Measurements from ENCODE around the gene FAS.

- TF ChIP-seq MAX (IDR thresholded peaks at IDR 0.05) (no peak), REST (IDR thresholded peaks at IDR 0.05; ENCODE audit: low read depth) (no peak), TCF12 (IDR thresholded peaks at IDR 0.05; ENCODE audit: low read depth) (no peak), RAD21 (IDR thresholded peaks at IDR 0.05; ENCODE audit: low read depth) (no peak), CREB1 (IDR thresholded peaks at IDR 0.05; ENCODE audit: low read depth) (no peak)
These were observed 63.0 kb downstream of the FAS start for GRCh38 chr10:89053555-89053954.
